GM23338 (cell line): ENCODE measurements around the gene CPTP. TPM values are rescaled to one million over a fixed set of nuclear protein-coding genes. Genes with fewer than 3 reads are reported as not detected.

Experiments used
- ATAC-seq: fragments of 200-7000 bp; cut with Tn5 transposase; 3 replicates; pipeline ENCODE4 v1.9.1; 2020
- DNase-seq: peaks from one replicate; pipeline ENCODE4 v3.0.0-alpha.2; 2015; ENCODE audit warnings: low spot score
- H2AFZ ChIP-seq: fragments of 200-600 bp; sonication (generic); 2 replicates; pipeline ENCODE4 v1.8.0; 2016; ENCODE audit warnings: antibody characterized with exemption, mild to moderate bottlenecking, moderate library complexity
- H3F3A ChIP-seq: fragments of 200-600 bp; sonication (generic); replicated peaks from 2 replicates; pipeline ENCODE4 v1.8.0; 2017; ENCODE audit warnings: antibody characterized with exemption, mixed run types, low read depth
- H3K27ac ChIP-seq: fragments of 200-600 bp; sonication (generic); 2 replicates; pipeline ENCODE4 v1.6.1; 2016; ENCODE audit warnings: low read depth
- H3K27me3 ChIP-seq: fragments of 200-600 bp; sonication (generic); 2 replicates; pipeline ENCODE4 v1.8.0; 2016; ENCODE audit warnings: mild to moderate bottlenecking, mixed run types, moderate library complexity; ENCODE audit not compliant: insufficient read depth
- H3K36me3 ChIP-seq: fragments of 200-600 bp; sonication (generic); 2 replicates; pipeline ENCODE4 v1.8.0; 2016; ENCODE audit warnings: mild to moderate bottlenecking; ENCODE audit not compliant: insufficient read depth
- H3K4me1 ChIP-seq: fragments of 200-600 bp; sonication (generic); 2 replicates; pipeline ENCODE4 v1.8.0; 2016; ENCODE audit warnings: mild to moderate bottlenecking, moderate library complexity; ENCODE audit not compliant: insufficient read depth
- H3K4me2 ChIP-seq: fragments of 200-600 bp; sonication (generic); 2 replicates; pipeline ENCODE4 v1.7.1; 2017; ENCODE audit warnings: mixed run types
- H3K4me3 ChIP-seq: fragments of 200-600 bp; sonication (generic); 2 replicates; pipeline ENCODE4 v1.6.1; 2016; ENCODE audit warnings: mixed run types
- H3K79me2 ChIP-seq: fragments of 200-600 bp; sonication (generic); replicated peaks from 2 replicates; pipeline ENCODE4 v1.8.0; 2017; ENCODE audit warnings: mild to moderate bottlenecking; ENCODE audit not compliant: insufficient read depth
- H3K9me2 ChIP-seq: fragments of 200-600 bp; sonication (generic); 2 replicates; pipeline ENCODE4 v1.8.0; 2017; ENCODE audit not compliant: insufficient read depth
- H4K20me1 ChIP-seq: fragments of 200-600 bp; sonication (generic); replicated peaks from 2 replicates; pipeline ENCODE4 v1.8.0; 2017; ENCODE audit warnings: mild to moderate bottlenecking; ENCODE audit not compliant: insufficient read depth
- H3K27ac Mint-ChIP-seq: 2 replicates; pipeline ENCODE4 v1.8.0; 2020; ENCODE audit warnings: inconsistent platforms, mild to moderate bottlenecking, moderate library complexity, mixed read lengths
- H3K27me3 Mint-ChIP-seq: 3 replicates; pipeline ENCODE4 v1.8.0; 2022; ENCODE audit warnings: low read depth, mild to moderate bottlenecking, moderate library complexity, mixed read lengths, inconsistent platforms; ENCODE audit not compliant: insufficient read depth, poor library complexity
- H3K36me3 Mint-ChIP-seq: 3 replicates; pipeline ENCODE4 v1.8.0; 2021; ENCODE audit warnings: low read depth, mild to moderate bottlenecking, inconsistent platforms, moderate library complexity, mixed read lengths
- H3K4me1 Mint-ChIP-seq: 3 replicates; pipeline ENCODE4 v1.8.0; 2020; ENCODE audit warnings: mild to moderate bottlenecking, inconsistent platforms, mixed read lengths
- H3K4me3 Mint-ChIP-seq: 3 replicates; pipeline ENCODE4 v1.8.0; 2021; ENCODE audit warnings: moderate library complexity, mild to moderate bottlenecking, inconsistent platforms, mixed read lengths
- H3K9me3 Mint-ChIP-seq: 3 replicates; pipeline ENCODE4 v1.8.0; 2020; ENCODE audit warnings: moderate library complexity, mild to moderate bottlenecking, inconsistent platforms, mixed read lengths
- CREB1 ChIP-seq: fragments of 250-450 bp; sonication (Bioruptor Pico); IDR thresholded peaks from 2 replicates; pipeline ENCODE4 v1.5.0; 2020; ENCODE audit warnings: low read depth, mild to moderate bottlenecking, moderate library complexity
- EZH2 ChIP-seq: fragments of 200-600 bp; sonication (generic); IDR thresholded peaks from one replicate; pipeline ENCODE4 v1.8.0; 2017; ENCODE audit warnings: antibody characterized with exemption, mild to moderate bottlenecking, low read depth; ENCODE audit not compliant: unreplicated experiment
- EZH2phosphoT487 ChIP-seq: fragments of 200-600 bp; sonication (generic); IDR thresholded peaks from one replicate; pipeline ENCODE4 v1.8.1; 2018; ENCODE audit warnings: antibody characterized with exemption; ENCODE audit not compliant: unreplicated experiment
- NANOG ChIP-seq: IDR thresholded peaks from 2 replicates; pipeline ENCODE4 v1.6.1; 2016; ENCODE audit warnings: antibody characterized with exemption, borderline replicate concordance
- POLR2AphosphoS5 ChIP-seq: IDR thresholded peaks from 2 replicates; pipeline ENCODE4 v1.6.1; 2016; ENCODE audit warnings: antibody characterized with exemption, low read depth
- STAT1 ChIP-seq: IDR thresholded peaks from one replicate; pipeline ENCODE4 v1.6.1; 2016; ENCODE audit warnings: antibody characterized with exemption; ENCODE audit not compliant: unreplicated experiment
- ZNF114 ChIP-seq: fragments of 250-450 bp; sonication (Bioruptor Pico); IDR thresholded peaks from 2 replicates; pipeline ENCODE4 v1.5.0; 2020; ENCODE audit warnings: mild to moderate bottlenecking, moderate library complexity
- ZNF331 ChIP-seq: fragments of 250-450 bp; sonication (Bioruptor Pico); IDR thresholded peaks from 2 replicates; pipeline ENCODE4 v1.5.0; 2020; ENCODE audit warnings: low read depth, mild to moderate bottlenecking, moderate library complexity
- polyA plus RNA-seq: library from polyadenylated mRNA; unstranded; fragments of >200 nt; fragmentation: Nextera tagmentation; extraction: Ambion mirVana; gene quantifications from 2 replicates; pipeline ENCODE4 v1.2.1, GENCODE V29; 2016
- total RNA-seq: library from RNA; depleted of rRNA; stranded (reverse); fragments of >200 nt; shearing (Covaris generic); gene quantifications from 2 replicates; pipeline ENCODE4 v1.2.3, GENCODE V29; 2014
- TF ChIP-seq, protein P1 (sequence below): IDR thresholded peaks from 2 replicates; pipeline ENCODE4 v1.6.1; 2016; ENCODE audit warnings: antibody characterized with exemption
- TF ChIP-seq, protein P2 (sequence below): IDR thresholded peaks from one replicate; pipeline ENCODE4 v1.6.1; 2018; ENCODE audit warnings: antibody characterized with exemption; ENCODE audit not compliant: unreplicated experiment
- TF ChIP-seq, protein P3 (sequence below), 2 experiments: fragments of 200-600 bp in 1 of 2; sonication (generic) in 1 of 2; conservative IDR thresholded peaks; 2 replicates each; pipeline versions ENCODE4 v1.5.1 to v1.6.1; 2016 to 2017; ENCODE audit warnings: antibody characterized with exemption in 2 of 2, low read depth in 2 of 2, mild to moderate bottlenecking in 2 of 2, moderate library complexity in 1 of 2

CPTP gene
- total and polyA plus RNA-seq, 2 experiments from 2014 or later = 8.1 to 13.5 TPM

DNA sequence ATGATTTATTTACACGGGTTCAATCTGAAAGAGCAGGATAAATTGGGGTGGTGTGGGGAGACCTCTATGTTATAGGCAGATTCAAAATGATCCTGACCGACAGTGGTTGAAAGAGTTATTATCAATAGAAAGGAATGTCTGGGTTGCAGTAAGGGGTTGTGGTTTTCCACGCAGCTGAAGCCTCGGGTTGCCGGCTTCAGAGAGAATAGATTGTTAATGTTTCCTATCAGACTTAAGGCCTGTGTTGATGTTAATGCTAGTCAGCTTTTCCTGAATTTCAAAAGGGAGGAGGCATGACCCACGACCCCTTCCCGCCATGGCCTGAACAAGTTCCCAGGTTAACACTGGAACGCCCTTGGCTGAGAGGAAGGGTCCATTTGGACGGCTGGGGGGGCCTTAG is 48.8 kb upstream of the CPTP start:
- Mint-ChIP-seq H3K36me3 (peaks cover 11% of the 10 kb centered on the region; the same call in 2 of the 3 replicates), H3K27me3 (peaks cover 18% of the 10 kb centered on the region), H3K9me3 (peaks cover 3% of the 10 kb centered on the region; the same call in 1 of the 3 replicates), H3K4me1 (peaks cover 18% of the 10 kb centered on the region), H3K27ac (no peak overlapping the region), H3K4me3 (no peak overlapping the region; the same call in 2 of the 3 replicates)
- Histone ChIP-seq H3K4me2 (no peak overlapping the region), H3K9me2 (no peaks in the 10 kb centered on the region), H3K4me1 (no peaks in the 10 kb centered on the region; the same call in 1 of the 2 replicates), H4K20me1 (peaks cover 9% of the 10 kb centered on the region), H2AFZ (no peak overlapping the region), H3K36me3 (no peaks in the 10 kb centered on the region), H3K4me3 (no peak overlapping the region), H3F3A (no peaks in the 10 kb centered on the region), H3K79me2 (peaks cover 25% of the 10 kb centered on the region), H3K27me3 (no peaks in the 10 kb centered on the region), H3K27ac (no peak overlapping the region)
- ATAC-seq (no peak), DNase-seq (no peak)
- TF ChIP-seq, protein P1, sequence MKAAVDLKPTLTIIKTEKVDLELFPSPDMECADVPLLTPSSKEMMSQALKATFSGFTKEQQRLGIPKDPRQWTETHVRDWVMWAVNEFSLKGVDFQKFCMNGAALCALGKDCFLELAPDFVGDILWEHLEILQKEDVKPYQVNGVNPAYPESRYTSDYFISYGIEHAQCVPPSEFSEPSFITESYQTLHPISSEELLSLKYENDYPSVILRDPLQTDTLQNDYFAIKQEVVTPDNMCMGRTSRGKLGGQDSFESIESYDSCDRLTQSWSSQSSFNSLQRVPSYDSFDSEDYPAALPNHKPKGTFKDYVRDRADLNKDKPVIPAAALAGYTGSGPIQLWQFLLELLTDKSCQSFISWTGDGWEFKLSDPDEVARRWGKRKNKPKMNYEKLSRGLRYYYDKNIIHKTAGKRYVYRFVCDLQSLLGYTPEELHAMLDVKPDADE = no peak
- TF ChIP-seq, protein P2, sequence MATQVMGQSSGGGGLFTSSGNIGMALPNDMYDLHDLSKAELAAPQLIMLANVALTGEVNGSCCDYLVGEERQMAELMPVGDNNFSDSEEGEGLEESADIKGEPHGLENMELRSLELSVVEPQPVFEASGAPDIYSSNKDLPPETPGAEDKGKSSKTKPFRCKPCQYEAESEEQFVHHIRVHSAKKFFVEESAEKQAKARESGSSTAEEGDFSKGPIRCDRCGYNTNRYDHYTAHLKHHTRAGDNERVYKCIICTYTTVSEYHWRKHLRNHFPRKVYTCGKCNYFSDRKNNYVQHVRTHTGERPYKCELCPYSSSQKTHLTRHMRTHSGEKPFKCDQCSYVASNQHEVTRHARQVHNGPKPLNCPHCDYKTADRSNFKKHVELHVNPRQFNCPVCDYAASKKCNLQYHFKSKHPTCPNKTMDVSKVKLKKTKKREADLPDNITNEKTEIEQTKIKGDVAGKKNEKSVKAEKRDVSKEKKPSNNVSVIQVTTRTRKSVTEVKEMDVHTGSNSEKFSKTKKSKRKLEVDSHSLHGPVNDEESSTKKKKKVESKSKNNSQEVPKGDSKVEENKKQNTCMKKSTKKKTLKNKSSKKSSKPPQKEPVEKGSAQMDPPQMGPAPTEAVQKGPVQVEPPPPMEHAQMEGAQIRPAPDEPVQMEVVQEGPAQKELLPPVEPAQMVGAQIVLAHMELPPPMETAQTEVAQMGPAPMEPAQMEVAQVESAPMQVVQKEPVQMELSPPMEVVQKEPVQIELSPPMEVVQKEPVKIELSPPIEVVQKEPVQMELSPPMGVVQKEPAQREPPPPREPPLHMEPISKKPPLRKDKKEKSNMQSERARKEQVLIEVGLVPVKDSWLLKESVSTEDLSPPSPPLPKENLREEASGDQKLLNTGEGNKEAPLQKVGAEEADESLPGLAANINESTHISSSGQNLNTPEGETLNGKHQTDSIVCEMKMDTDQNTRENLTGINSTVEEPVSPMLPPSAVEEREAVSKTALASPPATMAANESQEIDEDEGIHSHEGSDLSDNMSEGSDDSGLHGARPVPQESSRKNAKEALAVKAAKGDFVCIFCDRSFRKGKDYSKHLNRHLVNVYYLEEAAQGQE = no peak
- TF ChIP-seq POLR2AphosphoS5 (no peak), CREB1 (CRISPR knock-in tag) (no peak), EZH2phosphoT487 (no peak), ZNF114 (CRISPR knock-in tag) (no peak)
- TF ChIP-seq, protein P3, sequence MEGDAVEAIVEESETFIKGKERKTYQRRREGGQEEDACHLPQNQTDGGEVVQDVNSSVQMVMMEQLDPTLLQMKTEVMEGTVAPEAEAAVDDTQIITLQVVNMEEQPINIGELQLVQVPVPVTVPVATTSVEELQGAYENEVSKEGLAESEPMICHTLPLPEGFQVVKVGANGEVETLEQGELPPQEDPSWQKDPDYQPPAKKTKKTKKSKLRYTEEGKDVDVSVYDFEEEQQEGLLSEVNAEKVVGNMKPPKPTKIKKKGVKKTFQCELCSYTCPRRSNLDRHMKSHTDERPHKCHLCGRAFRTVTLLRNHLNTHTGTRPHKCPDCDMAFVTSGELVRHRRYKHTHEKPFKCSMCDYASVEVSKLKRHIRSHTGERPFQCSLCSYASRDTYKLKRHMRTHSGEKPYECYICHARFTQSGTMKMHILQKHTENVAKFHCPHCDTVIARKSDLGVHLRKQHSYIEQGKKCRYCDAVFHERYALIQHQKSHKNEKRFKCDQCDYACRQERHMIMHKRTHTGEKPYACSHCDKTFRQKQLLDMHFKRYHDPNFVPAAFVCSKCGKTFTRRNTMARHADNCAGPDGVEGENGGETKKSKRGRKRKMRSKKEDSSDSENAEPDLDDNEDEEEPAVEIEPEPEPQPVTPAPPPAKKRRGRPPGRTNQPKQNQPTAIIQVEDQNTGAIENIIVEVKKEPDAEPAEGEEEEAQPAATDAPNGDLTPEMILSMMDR (conservative IDR thresholded peaks at IDR 0.05; ENCODE audit: low read depth in 2 of 2) = no peak

DNA sequence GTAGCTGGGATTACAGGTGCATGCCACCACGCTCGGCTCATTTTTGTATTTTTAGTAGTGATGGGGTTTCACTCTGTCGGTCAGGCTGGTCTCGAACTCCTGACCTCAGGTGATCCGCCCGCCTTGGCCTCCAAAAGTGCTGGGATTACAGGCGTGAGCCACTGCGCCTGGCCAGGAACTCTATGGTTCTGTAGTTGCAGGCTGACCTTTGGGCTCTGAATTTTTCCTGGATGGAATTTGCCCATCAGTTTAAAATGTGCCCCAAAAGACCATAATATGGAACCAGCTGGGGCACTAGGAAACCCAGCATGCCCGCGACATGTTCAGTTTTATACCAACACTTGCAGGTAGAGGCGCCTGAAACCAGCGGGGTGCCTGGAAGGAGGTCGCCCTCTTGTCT is 46.0 kb upstream of the CPTP start:
- no peak overlapping the region for H3K4me3 Mint-ChIP-seq
- Histone ChIP-seq H3K9me2 (no peaks in the 10 kb centered on the region), H3K36me3 (no peaks in the 10 kb centered on the region), H3K4me3 (no peak overlapping the region), H3K79me2 (no peaks in the 10 kb centered on the region), H3K27me3 (no peaks in the 10 kb centered on the region), H2AFZ (no peak overlapping the region), H3K4me1 (no peaks in the 10 kb centered on the region), H3F3A (no peaks in the 10 kb centered on the region), H4K20me1 (no peaks in the 10 kb centered on the region), H3K27ac (no peak overlapping the region), H3K4me2 (no peak overlapping the region)
- DNase-seq (no peak), ATAC-seq (no peak)
- peaks cover 4% of the 10 kb centered on the region; the same call in 1 of the 3 replicates for H3K36me3 Mint-ChIP-seq
- H3K27me3 Mint-ChIP-seq = peaks cover 16% of the 10 kb centered on the region
- no peaks in the 10 kb centered on the region; the same call in 2 of the 3 replicates for H3K4me1 Mint-ChIP-seq
- H3K9me3 Mint-ChIP-seq = peaks cover 3% of the 10 kb centered on the region; the same call in 1 of the 3 replicates
- H3K27ac Mint-ChIP-seq = no peak overlapping the region
- no peak for TF ChIP-seq NANOG
- TF ChIP-seq, protein P2 = no peak
- TF ChIP-seq ZNF114 (CRISPR knock-in tag) = no peak
- no peak for TF ChIP-seq EZH2
- no peak for TF ChIP-seq POLR2AphosphoS5
- TF ChIP-seq EZH2phosphoT487 = no peak
- TF ChIP-seq STAT1 = no peak
- no peak for TF ChIP-seq ZNF331 (CRISPR knock-in tag)
- TF ChIP-seq CREB1 (CRISPR knock-in tag) = no peak
- TF ChIP-seq, protein P1 = no peak
